ENCODE results near the gene C9orf57.
"Not testable (repeated sequence)": the region's sequence is repeated elsewhere in the genome, so short reads cannot be mapped to it uniquely, and the experiment has no call there.

Gene C9orf57

GRCh38 chr9:72023596-72023995, 36.8 kb downstream of the C9orf57 start:
- DNase-seq (ENCODE audit: low read depth): no peak

GRCh38 chr9:72022841-72023240, 37.6 kb downstream of the C9orf57 start:
- peak; percentile 33 for DNase-seq (ENCODE audit: low read depth)

- no peak for DNase-seq (ENCODE audit: low read depth)
Observed at GRCh38 chr9:72013292-72013760, 47.1 kb downstream of the C9orf57 start.

- DNase-seq (ENCODE audit: low read depth): no peak
Observed at GRCh38 chr9:72012646-72013045, 47.8 kb downstream of the C9orf57 start.

- DNase-seq (ENCODE audit: low read depth): not testable (repeated sequence)
Observed at GRCh38 chr9:72007726-72008125, 52.7 kb downstream of the C9orf57 start.

- no peak for DNase-seq (ENCODE audit: low read depth)
Observed at GRCh38 chr9:72006501-72006900, 53.9 kb downstream of the C9orf57 start.

- DNase-seq (ENCODE audit: low read depth): no peak
Observed at GRCh38 chr9:72005451-72005850, 55.0 kb downstream of the C9orf57 start.
